ENCODE results near the gene CDKN2D. TPM values are rescaled to one million over a fixed set of nuclear protein-coding genes. Genes with fewer than 3 reads are reported as not detected.
A peak's percentile ranks its signal among the peaks of the same experiment; 100 is the strongest.

CDKN2D gene
- total and polyA plus RNA-seq, 2 of the 13 experiments (the other 11 are each of a cell fraction or from before 2014, with no cell fraction given) = 5.4 to 8.6 TPM

- TF ChIP-seq HMGXB3 (CRISPR knock-in tag; IDR thresholded peaks at IDR 0.05; ENCODE audit: borderline replicate concordance) = peak; percentile 66; the same call in 1 of the 2 replicates
- TF ChIP-seq PRDM10 (CRISPR knock-in tag; IDR thresholded peaks at IDR 0.05; ENCODE audit: low read depth) = no peak; the same call in 1 of the 2 replicates
- TF ChIP-seq HBP1 (CRISPR knock-in tag; IDR thresholded peaks at IDR 0.05; ENCODE audit: low read depth) = 0 out of 2 replicates have a peak, but pooled peaks have one; percentile 34
- TF ChIP-seq ZNF746 (CRISPR knock-in tag; IDR thresholded peaks at IDR 0.05) = peak; percentile 66; the same call in 1 of the 2 replicates
- no peak for TF ChIP-seq CBX1 (IDR thresholded peaks at IDR 0.05; ENCODE audit: low read depth)
- peak; percentile 33; the same call in 1 of the 2 replicates for TF ChIP-seq REPIN1 (CRISPR knock-in tag; IDR thresholded peaks at IDR 0.05; ENCODE audit: borderline replicate concordance, low read depth)
- no peak for TF ChIP-seq U2AF1 (optimal IDR thresholded peaks at IDR 0.05; ENCODE audit: low read depth, low read length)
- no peak for TF ChIP-seq HMG20A (CRISPR knock-in tag; IDR thresholded peaks at IDR 0.05; ENCODE audit: borderline replicate concordance)
Measured at GRCh38 chr19:10565567-10566407, 3.0 kb downstream of the CDKN2D start, which contains the start of gene KRI1 (continued).

Measured in HepG2 (cell line).